H4 (cell line): Measurements from ENCODE around the gene CAMKMT. TPM values are rescaled to one million over a fixed set of nuclear protein-coding genes. Genes with fewer than 3 reads are reported as not detected.

ENCODE experiments used
- DNase-seq: peaks from one replicate; pipeline ENCODE4 v3.0.0-alpha.2; 2015; ENCODE audit warnings: low spot score
- total RNA-seq: library from RNA; depleted of rRNA; stranded (reverse); fragments of >200 nt; shearing (Covaris generic); gene quantifications from 2 replicates; pipeline ENCODE4 v1.2.3, GENCODE V29; 2014

CAMKMT gene
- total RNA-seq, 1 experiment from 2014 or later: 4.5 TPM

- no peak for DNase-seq
Measured at GRCh38 chr2:44798139-44798659, 436.5 kb downstream of the CAMKMT start.

- DNase-seq: no peak
Measured at GRCh38 chr2:44799105-44799504, 437.4 kb downstream of the CAMKMT start.

GRCh38 chr2:44799754-44800153 lies 438.0 kb downstream of the CAMKMT start:
- no peak for DNase-seq

- DNase-seq: no peak
Measured at GRCh38 chr2:44801289-44801840, 439.6 kb downstream of the CAMKMT start.

- no peak for DNase-seq
Measured at GRCh38 chr2:44801841-44802776, 440.4 kb downstream of the CAMKMT start.

GRCh38 chr2:44802777-44803424 lies 441.2 kb downstream of the CAMKMT start:
- DNase-seq: no peak

GRCh38 chr2:44804406-44805265 lies 442.9 kb downstream of the CAMKMT start:
- no peak for DNase-seq

- DNase-seq: no peak
Measured at GRCh38 chr2:44805401-44806235, 443.9 kb downstream of the CAMKMT start.

- DNase-seq: no peak
Measured at GRCh38 chr2:44807201-44808025, 445.7 kb downstream of the CAMKMT start.

GRCh38 chr2:44810892-44811530 lies 449.3 kb downstream of the CAMKMT start:
- no peak for DNase-seq

GRCh38 chr2:44813165-44813564 lies 451.4 kb downstream of the CAMKMT start:
- DNase-seq: no peak

GRCh38 chr2:44813658-44814057 lies 451.9 kb downstream of the CAMKMT start:
- DNase-seq: no peak

- no peak for DNase-seq
Measured at GRCh38 chr2:44817256-44817655, 455.5 kb downstream of the CAMKMT start.

GRCh38 chr2:44817673-44818335 lies 456.1 kb downstream of the CAMKMT start:
- DNase-seq: no peak

GRCh38 chr2:44819061-44819460 lies 457.3 kb downstream of the CAMKMT start:
- no peak for DNase-seq

- no peak for DNase-seq
Measured at GRCh38 chr2:44821500-44821899, 459.8 kb downstream of the CAMKMT start.

GRCh38 chr2:44822174-44822573 lies 460.4 kb downstream of the CAMKMT start:
- DNase-seq: no peak
